T-helper 1 cell treated with Interleukin-12 subunit alpha and Interleukin-12 subunit beta and Interleukin-4 antibody, amounts not matched to agents 30 ng/mL and 1 ng/mL, for 36 hours (primary cell): ENCODE results near the gene PDLIM7. TPM values are rescaled to one million over a fixed set of nuclear protein-coding genes. Genes with fewer than 3 reads are reported as not detected.

ENCODE experiments used
- intact Hi-C: fragments of 100-400 bp; cut with micrococcal nuclease; formaldehyde crosslinking; loops from one replicate; pipeline ENCODE4 v1.15.1; 2024
- total RNA-seq: library from RNA; stranded (reverse); gene quantifications from 2 replicates; pipeline ENCODE4 v1.2.3, GENCODE V29; 2022

The PDLIM7 gene
- total RNA-seq, 1 donor from 2014 or later = 34.8 TPM

- intact Hi-C loops = no loop called here
These were observed 10.3 kb upstream of the PDLIM7 start for GRCh38 chr5:177507596-177508220.

GRCh38 chr5:177507165-177507564 lies 9.8 kb upstream of the PDLIM7 start:
- intact Hi-C loops = no loop called here

GRCh38 chr5:177505075-177505474 lies 7.7 kb upstream of the PDLIM7 start:
- intact Hi-C loops = no loop called here

DNA sequence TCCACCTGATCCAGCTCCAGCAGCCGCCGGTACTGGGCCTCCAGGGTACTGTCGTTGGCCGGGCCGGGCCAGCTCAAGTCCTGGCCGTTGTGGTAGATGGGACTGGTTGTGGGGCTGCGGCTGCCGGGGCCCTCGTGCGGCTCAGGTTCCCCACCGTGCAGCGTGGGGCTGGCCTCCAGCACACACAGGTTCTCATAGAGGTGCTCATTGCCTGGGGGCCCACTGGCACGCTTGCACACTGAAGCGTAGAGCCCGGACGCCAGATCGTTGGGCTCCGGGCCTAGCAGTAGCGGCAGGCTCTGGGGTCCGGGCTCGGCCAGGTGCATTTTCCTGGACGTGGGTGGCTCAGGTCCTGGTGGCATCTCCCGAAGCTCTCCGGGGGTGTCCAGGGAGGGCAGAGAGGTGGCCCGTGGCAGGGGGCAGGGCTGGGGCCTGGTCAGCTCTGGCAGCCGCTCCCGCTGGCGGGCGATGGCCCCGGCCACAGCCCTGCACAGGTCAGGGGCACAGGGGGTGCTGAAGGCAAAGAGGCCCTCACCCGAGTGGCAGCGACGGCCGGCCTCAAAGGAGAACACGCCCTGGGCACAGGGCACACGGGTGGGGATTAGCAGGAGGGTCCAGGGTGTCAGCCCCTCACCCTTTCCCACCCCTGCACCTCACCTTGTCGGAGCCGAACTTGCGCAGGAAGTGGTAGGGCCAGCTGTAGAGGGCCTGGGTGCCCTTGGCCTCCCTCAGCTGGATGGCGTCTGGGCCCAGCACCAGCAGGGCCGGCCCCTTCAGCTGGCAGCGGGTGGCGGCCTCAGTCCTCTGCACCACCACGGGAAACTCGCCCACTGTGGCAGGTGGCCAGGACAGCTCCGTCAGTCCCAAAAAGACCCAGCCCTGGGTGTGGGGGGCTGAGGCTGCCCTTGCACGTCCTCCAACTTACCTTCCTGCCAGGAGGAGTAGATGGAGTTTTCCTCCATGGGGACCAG lies 7.0 kb upstream of the PDLIM7 start:
- intact Hi-C loops = no loop called here

GRCh38 chr5:177503351-177504085 lies 6.1 kb upstream of the PDLIM7 start:
- intact Hi-C loops = no loop called here

DNA sequence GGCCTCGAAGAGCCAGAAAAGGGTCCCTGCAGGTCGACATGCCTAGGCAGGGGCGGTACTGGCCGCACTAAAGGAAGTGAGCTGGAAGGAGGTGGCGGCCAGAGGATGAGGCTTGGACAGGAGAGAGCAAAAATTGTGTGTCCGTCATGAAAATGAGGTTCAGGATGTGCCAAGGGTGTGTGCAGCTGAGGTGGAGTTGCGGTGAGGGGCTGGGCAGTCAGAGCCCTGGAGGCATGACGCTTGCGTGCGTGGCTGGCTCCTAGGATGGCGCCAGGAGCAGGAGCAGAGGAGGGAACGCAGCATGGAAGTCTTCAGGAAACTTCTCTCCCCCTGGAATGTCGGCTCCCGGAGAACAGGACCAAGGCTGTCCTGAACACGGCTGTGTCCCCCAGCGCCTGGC lies 5.5 kb upstream of the PDLIM7 start:
- intact Hi-C loops = no loop called here

GRCh38 chr5:177501874-177502678 lies 4.7 kb upstream of the PDLIM7 start:
- intact Hi-C loops = loop anchor here (1.0 to 2.0 kb wide), 2 partner anchors 112 to 387 kb away; no protein-coding TSS in a partner anchor

GRCh38 chr5:177500685-177501522 lies 3.5 kb upstream of the PDLIM7 start:
- intact Hi-C loops = loop anchor here (1.0 to 2.0 kb wide), 3 partner anchors 111 to 386 kb away; no protein-coding TSS in a partner anchor

GRCh38 chr5:177499842-177500241 lies 2.4 kb upstream of the PDLIM7 start:
- intact Hi-C loops = loop anchor here (1.0 to 10.0 kb wide), 6 partner anchors 92 to 855 kb away; partner anchors contain the start of genes NHP2, NSD1, TMED9 and TSPAN17

DNA sequence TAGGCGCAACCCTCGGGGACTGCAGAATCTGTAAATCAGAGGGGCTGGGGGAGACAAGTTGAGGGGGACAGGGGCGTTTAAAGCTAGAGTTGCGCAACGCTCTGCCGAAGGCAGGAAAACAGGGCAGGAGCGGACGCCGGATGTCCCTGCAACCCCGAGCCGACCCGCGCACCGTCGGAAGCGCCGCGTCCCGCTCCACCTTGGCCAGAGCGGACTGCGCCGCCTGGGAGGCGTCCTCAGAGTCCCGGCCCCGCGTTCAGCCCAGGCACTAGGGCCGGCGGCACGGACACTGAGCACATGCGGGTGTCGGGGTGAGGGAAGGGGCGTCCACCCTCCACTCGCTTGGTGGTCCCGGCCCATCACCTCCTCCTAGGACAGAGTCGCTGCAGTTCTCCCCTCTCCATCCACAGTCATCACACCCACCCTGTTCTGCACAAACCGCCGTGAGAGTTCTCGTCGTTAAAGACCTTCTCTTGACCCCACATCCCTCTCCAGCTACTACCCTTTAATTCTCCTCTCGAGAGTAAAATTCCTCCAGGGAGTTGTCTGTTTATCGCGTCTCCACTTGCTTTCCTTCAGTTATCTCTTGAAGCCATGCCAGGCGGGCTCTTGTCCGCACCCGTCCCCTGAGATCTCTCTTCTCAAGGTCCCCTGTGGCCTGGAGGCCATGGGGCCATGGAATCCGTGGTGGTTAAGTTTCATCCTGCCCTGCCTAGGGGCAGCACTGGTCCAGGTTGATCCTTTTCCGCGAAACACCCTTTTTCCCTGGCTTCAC lies 796 bp upstream of the PDLIM7 start:
- intact Hi-C loops = loop anchor here (5.0 to 10.0 kb wide), 4 partner anchors 94 to 853 kb away; partner anchors contain the start of genes NHP2, NSD1, TMED9 and TSPAN17

- intact Hi-C loops = loop anchor here (1.0 to 10.0 kb wide), 17 partner anchors 18 to 852 kb away; partner anchors contain the start of genes B4GALT7, DBN1, DDX41 and FAM193B
These were observed 595 bp downstream of the PDLIM7 start for GRCh38 chr5:177496727-177497291.

DNA sequence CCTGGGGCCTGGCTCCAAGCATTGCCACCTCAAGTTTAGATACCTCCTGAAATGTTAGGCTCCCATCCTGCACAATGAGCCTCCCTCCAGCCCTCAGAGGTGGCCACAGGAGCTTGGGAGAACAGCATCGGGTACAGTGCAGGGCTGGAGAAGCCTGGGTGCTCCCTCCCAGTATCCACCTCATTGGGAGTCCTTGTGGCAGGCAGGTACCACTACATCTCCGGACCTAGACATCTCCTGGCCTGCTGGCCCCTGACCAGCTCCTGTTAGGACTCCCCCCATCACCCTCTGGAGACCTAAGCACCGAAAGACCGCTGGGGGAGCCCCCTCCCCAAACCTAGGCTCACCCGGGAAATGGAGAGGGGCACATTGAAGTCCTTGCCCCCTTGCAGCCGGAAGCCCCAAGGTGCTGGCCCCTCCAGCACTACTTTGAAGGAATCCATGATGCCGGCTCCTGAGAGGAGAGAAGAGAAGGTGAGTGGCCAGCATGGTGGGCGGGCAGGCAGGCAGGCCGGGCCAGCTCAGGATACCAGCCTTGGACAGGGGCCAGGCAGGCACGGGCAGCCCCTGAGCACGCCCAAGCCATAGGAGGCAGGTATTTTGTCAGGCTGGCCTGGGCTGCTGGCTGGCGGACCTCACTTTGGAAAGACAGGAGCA lies 1.2 kb downstream of the PDLIM7 start:
- intact Hi-C loops = loop anchor here (2.0 to 10.0 kb wide), 5 partner anchors 17 to 851 kb away; partner anchors contain the start of genes NHP2, NSD1, TMED9 and TSPAN17

GRCh38 chr5:177495243-177496060 lies 2.0 kb downstream of the PDLIM7 start:
- intact Hi-C loops = loop anchor here (2.0 to 10.0 kb wide), 5 partner anchors 17 to 851 kb away; partner anchors contain the start of genes NHP2, NSD1, TMED9 and TSPAN17

DNA sequence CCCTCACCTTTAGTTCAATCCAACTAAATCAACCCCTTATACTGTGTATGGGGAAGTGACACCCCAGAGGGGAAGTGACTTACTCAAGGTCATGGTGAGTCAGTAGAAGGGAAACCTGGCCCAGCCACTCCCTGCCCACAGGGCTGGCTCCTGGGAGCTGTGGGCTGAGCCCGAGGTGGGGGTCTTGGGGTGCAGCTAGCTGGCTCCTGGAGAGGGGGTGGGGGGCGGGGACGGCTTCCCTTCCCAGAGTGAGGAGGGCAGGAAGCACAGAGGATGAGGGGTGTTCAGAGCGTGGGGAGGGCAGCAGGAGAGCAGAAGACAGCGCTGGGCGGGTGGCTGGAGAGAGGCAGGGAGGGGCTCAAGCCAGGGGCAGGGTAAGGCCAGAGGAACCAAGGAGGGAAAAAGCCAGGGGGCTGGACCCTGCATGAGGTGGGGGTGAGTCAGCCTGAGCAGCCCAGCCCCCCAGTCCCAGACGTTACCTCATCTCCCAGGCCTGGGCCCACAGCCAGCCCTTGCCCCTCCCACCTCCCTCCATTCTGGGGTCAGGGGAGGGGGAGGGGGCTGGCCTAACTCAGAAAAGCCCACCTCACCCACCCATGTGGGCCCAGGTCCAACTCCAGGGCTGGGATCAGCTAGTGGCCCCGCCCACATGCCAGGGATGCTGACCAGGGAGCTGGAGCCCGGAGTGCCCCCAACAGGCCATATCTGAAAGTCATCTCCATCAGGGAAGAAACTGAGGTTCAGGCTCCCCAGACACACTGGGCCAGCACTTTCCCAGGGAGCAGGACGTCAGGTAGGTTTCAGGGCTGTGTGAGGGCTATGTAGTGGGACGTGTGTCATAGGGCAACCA lies 2.8 kb downstream of the PDLIM7 start:
- intact Hi-C loops = loop anchor here (5.0 to 10.0 kb wide), 4 partner anchors 98 to 850 kb away; partner anchors contain the start of genes NHP2, NSD1, TMED9 and TSPAN17

GRCh38 chr5:177493795-177494345 lies 3.5 kb downstream of the PDLIM7 start:
- intact Hi-C loops = loop anchor here (10.0 kb wide), 1 partner anchor 849 kb away; the partner anchor contains the start of gene TSPAN17
